ENCODE measurements around the gene MYO9A. TPM values are rescaled to one million over a fixed set of nuclear protein-coding genes. Genes with fewer than 3 reads are reported as not detected.
A peak's percentile ranks its signal among the peaks of the same experiment; 100 is the strongest.

MYO9A gene
- polyA plus RNA-seq, 1 donor from 2014 or later, result 23.1 TPM

DNA sequence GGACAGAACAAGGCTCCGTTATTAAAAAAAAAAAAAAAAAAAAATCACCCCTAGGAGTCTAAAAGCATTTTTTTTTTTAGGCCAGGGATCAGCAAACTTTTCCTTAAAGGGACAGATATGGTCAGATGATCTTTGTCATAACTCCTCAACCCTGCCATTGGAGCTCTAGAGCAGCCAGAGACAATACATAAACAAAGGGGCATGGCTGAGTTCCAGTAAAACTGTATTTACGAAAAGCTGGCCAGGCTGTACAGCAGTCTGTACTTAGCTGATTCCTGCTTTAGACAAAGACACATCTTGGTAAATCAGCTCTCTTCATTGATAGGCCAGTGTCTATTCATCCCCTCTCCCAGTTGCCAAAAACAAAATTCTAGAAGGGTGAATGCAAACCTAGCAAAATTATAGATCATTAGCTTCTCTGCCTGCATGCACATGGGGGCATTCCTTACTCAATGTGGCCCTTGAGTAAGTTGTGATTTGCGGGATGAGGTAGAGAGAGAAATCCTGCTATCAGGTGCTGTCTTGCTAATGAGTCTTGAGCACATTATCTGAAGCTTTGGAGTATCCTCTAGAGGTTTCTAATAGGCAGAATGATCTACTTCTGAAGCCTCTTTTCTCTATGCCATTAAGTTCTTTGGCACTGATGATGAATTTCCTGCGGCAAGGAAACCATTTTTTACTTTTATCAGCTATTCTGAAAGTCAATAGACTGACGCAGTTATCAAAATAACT, 35.5 kb upstream of the MYO9A start:
- H3K4me1 Mint-ChIP-seq, result peaks cover 0 to 4% (median 0%) of the 10 kb centered on the region in 3 donors
- H3K27me3 Mint-ChIP-seq, result no peaks in the 10 kb centered on the region
- no peaks in the 10 kb centered on the region for H3K9me3 Mint-ChIP-seq
- no peaks in the 10 kb centered on the region for H3K36me3 Mint-ChIP-seq
- no peak overlapping the region for H3K27ac Mint-ChIP-seq
- H3K4me3 Mint-ChIP-seq, result no peak overlapping the region

DNA sequence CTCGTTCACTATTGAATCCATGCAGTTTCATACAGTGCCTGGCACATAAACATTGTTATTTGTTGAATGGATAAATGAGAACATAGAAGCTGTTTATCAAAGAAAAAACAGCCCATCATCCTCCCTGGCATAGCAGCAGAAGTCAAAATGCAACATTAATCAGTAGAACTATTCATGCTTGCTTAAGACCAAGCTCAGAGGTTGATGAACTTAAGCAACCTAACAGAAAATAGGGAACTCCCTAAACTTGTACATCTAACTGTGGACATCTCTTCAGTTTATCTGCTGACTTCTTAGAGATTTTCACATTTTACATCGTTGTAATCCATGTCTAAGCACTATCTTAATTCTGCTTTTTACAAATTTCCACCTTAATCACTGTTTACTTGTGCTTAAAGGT, 29.5 kb upstream of the MYO9A start:
- no peaks in the 10 kb centered on the region for H3K9me3 Mint-ChIP-seq
- peaks cover 0 to under 1% (median 0%) of the 10 kb centered on the region in 3 donors for H3K4me1 Mint-ChIP-seq

DNA sequence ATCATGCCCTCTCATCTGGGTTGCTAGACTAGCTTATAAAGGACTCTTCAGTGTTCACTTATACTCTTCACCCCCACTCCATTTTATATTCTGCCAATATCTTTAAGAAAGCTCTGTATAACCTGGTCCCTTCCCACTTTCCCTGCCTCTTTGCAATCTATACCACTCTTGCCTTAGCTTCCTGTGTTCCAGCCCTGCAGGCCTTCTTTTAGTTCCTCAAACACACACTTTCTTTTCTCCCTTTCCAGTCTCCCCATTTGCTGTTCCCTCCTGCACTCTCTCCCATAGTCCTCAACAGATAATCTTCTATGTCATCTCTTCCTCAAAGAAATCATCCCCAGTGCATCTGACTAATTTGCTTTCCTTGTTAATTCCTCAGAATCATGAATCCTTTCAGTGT, 29.0 kb upstream of the MYO9A start:
- H3K27ac Mint-ChIP-seq, result no peak overlapping the region
- H3K27me3 Mint-ChIP-seq, result no peaks in the 10 kb centered on the region

More for the DNA sequence above, 29.5 kb upstream of the MYO9A start:
- Mint-ChIP-seq H3K27ac (no peak overlapping the region), H3K4me3 (no peak overlapping the region), H3K36me3 (no peaks in the 10 kb centered on the region), H3K27me3 (no peaks in the 10 kb centered on the region)

DNA sequence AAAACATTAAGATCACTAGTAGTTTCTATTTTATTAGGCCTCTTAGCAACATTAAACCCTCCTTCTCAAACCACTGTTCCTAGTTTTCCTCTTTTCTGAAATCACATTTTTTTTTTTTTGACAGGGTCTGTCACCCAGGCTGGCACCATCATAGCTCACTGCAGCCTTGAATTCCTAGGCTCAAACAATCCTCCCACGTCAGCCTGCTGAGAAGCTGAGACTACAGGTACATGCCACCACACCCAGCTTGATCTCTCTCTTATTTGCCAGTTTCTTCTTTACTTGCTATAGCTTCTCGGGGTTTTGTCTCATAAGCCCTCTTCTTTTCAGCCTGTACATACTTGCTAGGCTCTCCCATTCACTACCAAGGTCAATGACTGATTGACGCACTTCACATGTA, 28.3 kb upstream of the MYO9A start:
- H3K27ac Mint-ChIP-seq, result no peak overlapping the region
- peaks cover 6 to 7% (median 6%) of the 10 kb centered on the region in 3 donors for H3K4me1 Mint-ChIP-seq

More for the DNA sequence above, 29.0 kb upstream of the MYO9A start:
- H3K4me1 Mint-ChIP-seq, result peaks cover 0 to 2% (median 0%) of the 10 kb centered on the region in 3 donors
- no peaks in the 10 kb centered on the region for H3K36me3 Mint-ChIP-seq
- H3K4me3 Mint-ChIP-seq, result no peak overlapping the region
- H3K9me3 Mint-ChIP-seq, result no peaks in the 10 kb centered on the region

DNA sequence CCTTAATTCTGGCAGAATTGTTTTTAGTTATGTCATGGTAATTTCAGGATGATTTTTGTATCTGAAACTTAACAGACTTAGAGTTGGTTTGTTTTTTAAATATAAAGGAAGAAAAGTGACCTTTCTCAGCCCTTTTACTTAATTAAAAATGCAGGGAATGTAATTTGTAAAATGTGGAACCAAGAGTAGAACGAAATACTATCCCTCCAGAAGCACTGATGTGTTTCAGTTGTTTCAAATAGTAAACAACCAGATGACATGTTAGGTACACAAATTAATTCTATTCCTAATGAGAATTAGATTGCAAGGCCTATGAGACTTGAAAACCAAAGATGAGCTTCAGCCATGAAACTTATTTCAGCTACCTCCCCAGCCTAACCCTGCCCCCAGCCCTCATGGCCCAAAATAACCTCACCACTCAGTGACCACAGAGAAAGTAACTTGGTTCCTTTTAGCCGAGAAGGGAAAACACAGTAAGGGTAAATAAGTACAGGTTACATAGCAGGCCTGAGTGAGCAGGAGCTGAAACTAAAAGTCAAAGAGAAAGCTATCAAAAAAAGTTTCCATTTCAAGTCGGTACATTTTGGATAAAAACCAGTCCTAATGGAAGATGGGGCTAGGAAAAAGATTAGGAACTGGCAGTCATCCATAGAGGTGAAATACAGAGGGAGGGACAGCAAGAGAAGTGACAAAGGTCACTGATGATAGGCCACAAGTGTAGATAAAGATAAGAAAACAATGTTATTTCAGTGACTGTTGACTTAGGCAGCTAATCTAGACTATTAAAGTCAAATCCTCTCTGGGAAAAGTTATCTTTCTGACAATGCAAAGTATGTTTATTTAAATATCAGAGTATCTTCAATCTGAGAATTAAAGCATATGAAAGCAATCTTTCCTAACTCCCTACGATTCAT, 23.5 kb upstream of the MYO9A start:
- peaks cover 11 to 12% (median 12%) of the 10 kb centered on the region in 3 donors for H3K4me1 Mint-ChIP-seq
- no peaks in the 10 kb centered on the region for H3K9me3 Mint-ChIP-seq
- peak overlapping the region in 2 of 4 donors; percentile 9 to 72 for H3K4me3 Mint-ChIP-seq
- peaks cover 2% of the 10 kb centered on the region for H3K27me3 Mint-ChIP-seq
- peak overlapping the region; percentile 1 to 82 (median 65) for H3K27ac Mint-ChIP-seq
- H3K36me3 Mint-ChIP-seq, result no peaks in the 10 kb centered on the region

More for the DNA sequence above, 28.3 kb upstream of the MYO9A start:
- no peaks in the 10 kb centered on the region for H3K36me3 Mint-ChIP-seq
- H3K9me3 Mint-ChIP-seq, result no peaks in the 10 kb centered on the region
- H3K4me3 Mint-ChIP-seq, result no peak overlapping the region
- H3K27me3 Mint-ChIP-seq, result peaks cover 2% of the 10 kb centered on the region

DNA sequence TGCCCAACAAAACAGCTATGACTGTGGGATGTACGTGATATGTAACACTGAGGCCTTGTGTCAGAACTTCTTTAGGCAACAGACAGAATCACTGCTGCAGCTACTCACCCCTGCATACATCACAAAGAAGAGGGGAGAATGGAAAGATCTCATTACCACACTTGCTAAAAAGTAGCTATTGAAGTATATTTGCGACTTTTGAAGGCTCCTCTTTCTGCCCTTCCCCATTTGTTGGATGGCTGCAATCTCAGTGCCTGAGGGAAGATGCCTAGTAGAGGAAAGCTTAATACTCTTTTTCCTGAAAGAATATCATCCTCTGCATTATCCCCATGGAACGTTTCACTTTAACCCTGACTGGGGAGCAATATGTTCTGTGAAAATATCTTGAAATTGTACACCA, 22.1 kb upstream of the MYO9A start:
- no peaks in the 10 kb centered on the region for H3K36me3 Mint-ChIP-seq
- H3K9me3 Mint-ChIP-seq, result no peaks in the 10 kb centered on the region
- peaks cover 2% of the 10 kb centered on the region for H3K27me3 Mint-ChIP-seq
- H3K4me3 Mint-ChIP-seq, result no peak overlapping the region
- peaks cover 11 to 12% (median 12%) of the 10 kb centered on the region in 3 donors for H3K4me1 Mint-ChIP-seq
- H3K27ac Mint-ChIP-seq, result no peak overlapping the region

DNA sequence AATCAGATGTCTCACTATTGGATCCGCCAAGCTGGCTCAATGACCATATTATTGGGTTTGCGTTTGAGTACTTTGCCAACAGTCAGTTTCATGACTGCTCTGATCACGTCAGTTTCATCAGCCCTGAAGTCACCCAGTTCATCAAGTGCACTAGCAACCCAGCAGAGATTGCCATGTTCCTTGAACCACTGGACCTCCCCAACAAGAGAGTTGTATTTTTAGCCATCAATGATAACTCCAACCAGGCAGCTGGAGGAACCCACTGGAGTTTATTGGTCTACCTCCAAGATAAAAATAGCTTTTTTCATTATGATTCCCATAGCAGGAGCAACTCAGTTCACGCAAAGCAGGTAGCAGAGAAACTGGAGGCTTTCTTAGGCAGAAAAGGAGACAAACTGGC, 21.7 kb upstream of the MYO9A start:
- Mint-ChIP-seq H3K27me3 (peaks cover 2% of the 10 kb centered on the region), H3K4me1 (peaks cover 11 to 12% (median 12%) of the 10 kb centered on the region in 3 donors), H3K27ac (no peak overlapping the region), H3K4me3 (no peak overlapping the region), H3K9me3 (no peaks in the 10 kb centered on the region), H3K36me3 (no peaks in the 10 kb centered on the region)

DNA sequence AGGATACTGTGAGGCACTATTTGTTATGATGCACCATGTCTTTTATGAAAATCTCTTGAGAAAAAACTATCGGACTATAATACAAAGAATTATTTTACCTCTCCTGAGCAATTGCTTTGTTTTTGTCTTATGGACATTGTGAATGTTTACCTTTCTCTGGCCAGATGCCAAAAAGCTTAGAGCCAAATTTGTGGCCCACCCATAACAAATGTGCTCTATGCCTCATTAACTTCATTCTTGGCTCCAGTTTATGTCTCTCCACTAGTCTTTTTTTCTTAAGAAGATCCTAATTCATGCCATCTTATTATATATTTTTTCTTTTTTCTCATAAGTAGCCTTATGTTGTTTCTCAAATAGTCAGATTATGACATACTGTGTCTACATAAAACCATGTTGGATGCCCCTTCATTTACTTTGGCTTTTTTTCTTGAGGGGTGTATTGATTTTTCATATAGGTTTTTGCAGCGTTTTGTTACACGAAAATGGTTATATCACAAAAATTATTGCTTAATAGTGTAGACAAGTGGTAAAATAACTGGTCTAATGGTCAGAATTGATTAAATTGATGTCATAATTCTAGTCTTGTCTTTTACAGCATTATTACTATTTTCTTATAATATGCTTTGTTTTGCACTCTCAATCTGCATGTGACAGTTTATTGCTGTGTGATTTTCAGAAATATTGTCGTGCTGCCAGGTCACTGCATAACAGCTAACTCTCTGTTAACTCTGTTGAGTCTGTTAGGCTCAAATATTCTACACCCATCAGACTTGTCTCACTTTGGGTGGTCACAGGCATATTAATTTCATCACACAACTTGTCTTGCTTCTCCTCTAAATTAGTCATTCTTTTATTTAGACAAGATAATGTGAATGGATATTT, 18.5 kb upstream of the MYO9A start:
- H3K36me3 Mint-ChIP-seq, result no peaks in the 10 kb centered on the region
- H3K9me3 Mint-ChIP-seq, result no peaks in the 10 kb centered on the region
- no peak overlapping the region for H3K4me3 Mint-ChIP-seq
- peaks cover 5 to 12% (median 11%) of the 10 kb centered on the region in 3 donors for H3K4me1 Mint-ChIP-seq
- H3K27me3 Mint-ChIP-seq, result no peaks in the 10 kb centered on the region
- no peak overlapping the region for H3K27ac Mint-ChIP-seq

DNA sequence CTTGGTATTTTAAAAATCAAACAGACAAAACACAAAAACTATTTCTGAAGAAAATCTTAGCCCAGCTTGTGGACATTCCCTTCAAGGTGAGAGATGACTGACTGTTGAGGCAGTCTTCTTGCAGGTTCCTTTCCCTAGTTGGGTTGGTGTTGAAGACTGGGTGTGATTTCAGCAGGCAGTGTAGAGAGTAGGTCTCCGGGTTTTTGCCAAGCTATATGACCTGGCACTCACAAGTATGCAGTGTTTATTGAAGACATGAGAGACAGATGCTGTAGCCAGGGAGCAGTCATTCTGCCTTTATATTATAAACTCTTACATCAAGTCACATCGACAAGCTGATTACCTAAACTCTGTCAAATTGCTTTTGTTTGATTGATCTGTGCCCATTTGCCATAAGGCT, 17.8 kb upstream of the MYO9A start:
- no peaks in the 10 kb centered on the region for H3K36me3 Mint-ChIP-seq
- H3K27me3 Mint-ChIP-seq, result no peaks in the 10 kb centered on the region
- no peak overlapping the region for H3K27ac Mint-ChIP-seq
- no peak overlapping the region for H3K4me3 Mint-ChIP-seq
- H3K4me1 Mint-ChIP-seq, result peaks cover 0 to 5% (median 5%) of the 10 kb centered on the region in 3 donors
- H3K9me3 Mint-ChIP-seq, result no peaks in the 10 kb centered on the region

DNA sequence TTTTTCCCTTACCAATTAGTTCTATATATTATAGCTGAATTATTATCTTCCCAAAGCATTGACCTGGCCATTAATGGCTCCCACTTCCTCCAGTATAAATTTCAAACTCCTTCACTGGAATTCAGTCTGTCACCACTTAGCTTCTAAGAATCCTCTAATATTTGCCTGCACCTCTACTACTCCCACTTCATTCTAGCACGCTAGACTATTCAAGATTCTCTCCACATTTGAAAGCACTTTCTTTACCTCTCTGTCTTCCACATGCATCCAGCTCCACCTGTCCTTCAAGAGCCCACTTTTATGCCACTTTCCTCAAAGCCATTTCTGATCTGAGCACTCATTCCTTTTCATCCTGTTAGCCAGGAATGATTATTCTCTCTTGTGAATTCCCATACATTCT, 15.3 kb upstream of the MYO9A start:
- Mint-ChIP-seq H3K27me3 (no peaks in the 10 kb centered on the region), H3K27ac (no peak overlapping the region), H3K4me3 (no peak overlapping the region), H3K36me3 (no peaks in the 10 kb centered on the region), H3K9me3 (no peaks in the 10 kb centered on the region), H3K4me1 (peaks cover 0 to 4% (median 4%) of the 10 kb centered on the region in 3 donors)

DNA sequence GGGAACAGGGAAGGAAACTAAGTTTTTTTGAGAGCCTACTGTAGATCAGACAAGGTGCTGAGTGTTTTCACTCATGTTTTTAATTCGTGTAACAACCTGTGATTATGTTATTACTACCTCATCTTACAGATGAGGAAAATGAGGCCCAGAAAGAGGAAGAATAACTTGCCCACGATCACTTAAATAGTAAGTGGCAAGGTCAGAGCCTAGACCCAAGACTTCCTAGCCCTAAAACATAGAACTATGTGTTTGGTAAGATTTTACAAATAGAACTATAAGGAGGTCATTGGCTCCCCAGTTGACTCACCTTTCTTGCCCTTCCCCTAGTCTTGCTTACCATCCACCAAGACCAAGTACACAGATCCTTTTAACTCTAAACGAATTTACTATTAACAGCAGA, 14.0 kb upstream of the MYO9A start:
- Mint-ChIP-seq H3K4me3 (no peak overlapping the region), H3K9me3 (no peaks in the 10 kb centered on the region), H3K36me3 (no peaks in the 10 kb centered on the region), H3K27ac (peak overlapping the region in 1 of 3 donors; percentile 60), H3K4me1 (peaks cover 0 to 4% (median 4%) of the 10 kb centered on the region in 3 donors), H3K27me3 (no peaks in the 10 kb centered on the region)

DNA sequence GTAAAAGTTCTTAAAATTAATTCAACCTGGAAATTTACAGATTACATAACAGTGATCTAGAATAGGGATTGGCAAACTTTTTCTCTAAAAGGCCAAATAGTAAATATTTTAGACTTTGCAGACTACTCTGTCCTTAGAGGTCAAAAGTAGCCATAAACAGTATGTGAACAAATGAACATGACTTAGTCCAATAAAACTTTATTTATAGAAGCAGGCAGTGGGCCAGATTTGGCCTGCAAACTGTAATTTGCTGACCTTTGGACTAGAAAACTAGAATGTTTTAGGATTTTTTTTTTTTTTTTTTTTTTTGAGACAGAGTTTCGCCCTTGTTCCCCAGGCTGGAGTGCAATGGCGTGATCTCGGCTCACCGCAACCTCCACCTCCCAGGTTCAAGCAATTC, 12.3 kb upstream of the MYO9A start:
- no peaks in the 10 kb centered on the region for H3K9me3 Mint-ChIP-seq
- H3K27me3 Mint-ChIP-seq, result no peaks in the 10 kb centered on the region
- H3K4me3 Mint-ChIP-seq, result no peak overlapping the region
- H3K4me1 Mint-ChIP-seq, result peaks cover 0 to 4% (median 4%) of the 10 kb centered on the region in 3 donors
- no peak overlapping the region for H3K27ac Mint-ChIP-seq
- H3K36me3 Mint-ChIP-seq, result no peaks in the 10 kb centered on the region

DNA sequence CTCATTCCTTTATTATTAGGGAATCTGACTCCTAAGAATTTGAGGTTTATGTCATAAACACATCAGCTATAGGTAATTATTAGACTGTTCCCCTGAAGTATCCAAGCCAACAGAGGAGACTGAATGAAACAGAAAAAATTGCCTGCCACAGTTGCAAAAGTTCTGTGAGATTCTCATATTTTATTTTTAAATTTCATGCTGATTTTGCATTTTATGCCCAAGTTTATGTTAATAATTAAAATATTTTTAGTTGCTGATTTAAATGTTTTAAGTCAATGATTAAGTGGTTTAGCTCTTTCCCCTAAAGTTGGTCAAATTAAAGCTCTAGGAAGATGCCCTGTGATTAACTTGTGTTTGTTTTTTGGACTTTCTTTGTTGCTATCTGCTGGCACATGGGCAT, 10.4 kb upstream of the MYO9A start:
- H3K9me3 Mint-ChIP-seq, result no peaks in the 10 kb centered on the region
- H3K4me3 Mint-ChIP-seq, result no peak overlapping the region
- peaks cover 0 to 5% (median 4%) of the 10 kb centered on the region in 3 donors for H3K4me1 Mint-ChIP-seq
- H3K27ac Mint-ChIP-seq, result no peak overlapping the region
- no peaks in the 10 kb centered on the region for H3K27me3 Mint-ChIP-seq
- H3K36me3 Mint-ChIP-seq, result no peaks in the 10 kb centered on the region

DNA sequence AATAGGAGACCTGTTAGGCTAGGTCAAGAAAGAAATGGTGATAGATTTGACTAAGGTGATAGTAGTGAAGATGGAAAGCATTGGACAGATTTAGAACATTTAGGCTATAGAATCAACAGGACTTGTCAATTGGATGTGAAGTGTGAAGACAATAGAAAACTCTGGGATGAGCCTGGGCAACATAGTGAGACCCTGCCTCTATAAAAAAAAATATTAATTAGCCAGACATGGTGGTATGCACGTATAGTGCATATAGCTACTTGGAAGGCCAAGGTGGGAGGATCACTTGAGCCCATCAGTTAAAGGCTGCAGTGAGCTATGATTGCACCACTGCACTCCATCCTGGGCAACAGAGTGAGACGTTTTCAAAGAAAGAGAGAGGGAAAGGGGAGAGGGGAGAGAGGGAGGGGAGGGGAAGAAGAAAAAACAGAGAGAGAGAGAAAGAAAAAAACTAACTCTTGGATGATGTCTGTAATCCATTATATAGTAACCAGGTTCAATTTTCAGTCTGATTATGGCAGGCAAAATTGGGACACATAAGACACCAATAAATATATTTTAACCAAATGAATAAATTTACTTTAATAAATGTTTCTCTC, 9.9 kb upstream of the MYO9A start:
- Mint-ChIP-seq H3K36me3 (no peaks in the 10 kb centered on the region), H3K27ac (no peak overlapping the region), H3K27me3 (no peaks in the 10 kb centered on the region), H3K4me1 (peaks cover 0 to 5% (median 4%) of the 10 kb centered on the region in 3 donors), H3K9me3 (no peaks in the 10 kb centered on the region), H3K4me3 (no peak overlapping the region)

Data from IgD-negative memory B cell (primary cell).